HFF-Myc (cell line): Measurements from ENCODE around the gene CDH11.
A peak's percentile ranks its signal among the peaks of the same experiment; 100 is the strongest.

ENCODE experiments used
- DNase-seq: peaks from one replicate; pipeline ENCODE4 v3.0.0-alpha.2; 2011; ENCODE audit warnings: low read depth; ENCODE audit errors: extremely low read depth
- H3K4me3 ChIP-seq: replicated peaks from 2 replicates; pipeline ENCODE4 v1.5.1; 2011; ENCODE audit warnings: low read depth, mild to moderate bottlenecking, control low read depth, low read length
- CTCF ChIP-seq: IDR thresholded peaks from 2 replicates; pipeline ENCODE4 v1.5.1; 2012; ENCODE audit warnings: mild to moderate bottlenecking, low read depth, low read length, control low read depth; ENCODE audit errors: missing control alignments

Gene CDH11

GRCh38 chr16:65117811-65118448 lies 3.9 kb downstream of the CDH11 start:
- peak overlapping the region; percentile 27 for H3K4me3 ChIP-seq
- TF ChIP-seq CTCF = peak; percentile 96
- peak; percentile 83 for DNase-seq

DNA sequence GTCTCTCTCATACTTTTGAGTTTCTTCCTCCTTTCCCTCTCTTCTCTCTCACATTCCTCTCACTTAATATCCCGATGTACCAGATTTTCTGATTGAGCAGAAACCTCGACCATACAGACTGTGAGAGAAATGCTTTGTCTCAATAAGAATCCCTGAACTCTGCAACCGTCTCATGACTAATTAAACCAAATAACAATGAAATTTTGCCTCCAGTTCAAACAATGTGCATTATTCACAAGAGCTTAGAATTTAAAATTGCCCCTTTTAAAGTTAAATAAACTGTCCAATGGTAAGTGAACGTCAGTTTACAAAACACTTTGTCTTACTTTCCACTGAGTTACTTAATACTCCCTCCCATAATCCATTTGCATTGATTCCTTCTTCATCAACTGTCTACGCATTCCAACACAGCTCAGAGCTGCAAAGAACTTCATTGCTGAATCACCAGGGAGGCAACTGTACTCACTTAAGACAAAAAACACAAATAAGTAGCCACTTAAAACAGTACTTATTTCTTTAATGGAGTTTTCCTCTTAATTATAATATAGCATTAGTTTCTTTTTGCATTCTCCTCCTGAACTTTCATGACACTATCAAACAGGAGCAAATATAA lies 4.9 kb downstream of the CDH11 start:
- DNase-seq = no peak
- no peak for TF ChIP-seq CTCF
- no peak overlapping the region; the same call in 1 of the 2 replicates for H3K4me3 ChIP-seq

DNA sequence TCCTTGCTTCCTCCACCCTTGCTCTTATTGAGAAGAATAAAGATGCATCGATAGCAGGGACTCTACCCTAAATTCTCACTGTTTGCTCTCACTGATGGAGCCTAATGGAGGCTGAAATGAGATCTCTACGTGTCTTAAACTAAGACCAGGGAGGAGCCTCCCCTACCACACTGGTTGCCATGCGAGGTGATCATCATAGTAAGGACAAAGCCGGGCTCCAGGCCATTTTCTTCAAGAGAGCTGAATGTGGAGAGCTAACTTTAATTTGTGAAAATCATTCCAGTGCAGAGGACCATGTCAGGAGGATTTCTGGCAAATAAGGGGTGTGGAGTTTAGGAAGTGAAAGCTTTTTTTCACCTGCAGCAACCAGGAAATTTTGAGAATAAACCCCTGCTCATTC lies 5.6 kb downstream of the CDH11 start:
- no peak overlapping the region for H3K4me3 ChIP-seq
- no peak for DNase-seq
- no peak for TF ChIP-seq CTCF

DNA sequence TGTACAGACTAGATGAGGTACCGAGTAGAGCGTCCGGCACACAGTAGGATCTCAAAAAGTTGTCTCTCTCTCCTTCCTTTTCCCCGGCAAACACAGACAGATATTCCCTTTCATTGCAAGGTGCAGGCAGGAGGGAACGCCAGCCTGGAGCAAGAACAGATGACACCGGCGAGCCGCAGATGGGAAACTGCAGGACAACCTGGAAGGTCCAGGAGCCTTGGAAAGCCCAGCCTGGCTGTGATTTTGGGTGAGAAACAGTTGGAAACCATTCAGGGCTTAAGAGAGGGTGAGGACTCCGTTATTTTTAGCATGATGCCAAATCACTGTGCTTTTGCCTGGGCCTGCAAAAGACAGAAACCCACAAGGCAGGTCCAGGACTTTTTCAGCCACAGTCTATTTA lies 7.3 kb downstream of the CDH11 start:
- H3K4me3 ChIP-seq = no peak overlapping the region
- no peak for DNase-seq
- no peak for TF ChIP-seq CTCF

- H3K4me3 ChIP-seq = no peak overlapping the region
- DNase-seq = no peak
- TF ChIP-seq CTCF = no peak
Measured at GRCh38 chr16:65113441-65113840, 8.4 kb downstream of the CDH11 start.

- DNase-seq = no peak
- no peak for TF ChIP-seq CTCF
- no peak overlapping the region for H3K4me3 ChIP-seq
Measured at GRCh38 chr16:65111306-65111705, 10.6 kb downstream of the CDH11 start.
